Measurements from ENCODE around the gene SCGN.

Gene SCGN

GRCh38 chr6:25685896-25686295 lies 33.9 kb downstream of the SCGN start:
- Histone ChIP-seq H3K79me1 (ENCODE audit: low read length) (no peaks in the 10 kb centered on the region), H3K36me3 (ENCODE audit: control insufficient read depth in 1 of 2, insufficient read depth in 2 of 2, low read length in 2 of 2) (no peaks in the 10 kb centered on the region), H3K18ac (ENCODE audit: low read length) (no peak overlapping the region), H2BK12ac (ENCODE audit: low read length) (no peak overlapping the region), H3K9me3 (ENCODE audit: insufficient read depth, low read depth, low read length) (no peaks in the 10 kb centered on the region), H3K27me3 (ENCODE audit: insufficient read depth, low read length) (no peaks in the 10 kb centered on the region), H2BK120ac (ENCODE audit: insufficient read depth, low read length, poor library complexity) (no peak overlapping the region), H4K8ac (ENCODE audit: low read depth, low read length) (no peak overlapping the region), H4K12ac (ENCODE audit: low read depth, low read length) (no peak overlapping the region), H3K4ac (ENCODE audit: low read depth, low read length) (no peak overlapping the region), H3K27ac (ENCODE audit: low read depth, low read length) (no peak overlapping the region), H3K4me1 (ENCODE audit: control insufficient read depth in 1 of 2, insufficient read depth in 2 of 2, low read length in 2 of 2) (no peaks in the 10 kb centered on the region), H2AK5ac (ENCODE audit: low read length) (no peak overlapping the region), H3K23ac (ENCODE audit: low read length) (no peak overlapping the region), H3K79me2 (ENCODE audit: control insufficient read depth, insufficient read depth, low read length, poor library complexity) (no peaks in the 10 kb centered on the region), H3K4me3 (ENCODE audit: low read depth, low read length) (no peak overlapping the region), H2AFZ (ENCODE audit: insufficient read depth, low read length, poor library complexity) (no peak overlapping the region), H4K91ac (ENCODE audit: low read depth, low read length) (no peak overlapping the region), H3K4me2 (ENCODE audit: low read length) (no peak overlapping the region), H2BK5ac (ENCODE audit: low read depth, low read length, poor library complexity) (no peak overlapping the region), H3K9ac (ENCODE audit: low read length) (no peak overlapping the region), H3K14ac (ENCODE audit: low read length) (no peak overlapping the region)
- DNase-seq: no peak
- no CpG with 5 or more reads among the region's 5 CpGs for WGBS (ENCODE audit: extremely low coverage, insufficient coverage, insufficient read length)

- H3K18ac ChIP-seq (ENCODE audit: low read length): no peak overlapping the region
- no peak overlapping the region for H3K23ac ChIP-seq (ENCODE audit: low read length)
- no peak overlapping the region for H4K8ac ChIP-seq (ENCODE audit: low read depth, low read length)
- H2BK12ac ChIP-seq (ENCODE audit: low read length): no peak overlapping the region
- no peaks in the 10 kb centered on the region for H3K9me3 ChIP-seq (ENCODE audit: insufficient read depth, low read depth, low read length)
- H2AFZ ChIP-seq (ENCODE audit: insufficient read depth, low read length, poor library complexity): no peak overlapping the region
- H3K4ac ChIP-seq (ENCODE audit: low read depth, low read length): no peak overlapping the region
- no peaks in the 10 kb centered on the region for H3K36me3 ChIP-seq (ENCODE audit: control insufficient read depth in 1 of 2, insufficient read depth in 2 of 2, low read length in 2 of 2)
- H3K27me3 ChIP-seq (ENCODE audit: insufficient read depth, low read length): no peaks in the 10 kb centered on the region
- no peak overlapping the region for H3K9ac ChIP-seq (ENCODE audit: low read length)
- H3K79me1 ChIP-seq (ENCODE audit: low read length): no peaks in the 10 kb centered on the region
- no peak overlapping the region for H2BK120ac ChIP-seq (ENCODE audit: insufficient read depth, low read length, poor library complexity)
- H3K27ac ChIP-seq (ENCODE audit: low read depth, low read length): no peak overlapping the region
- no peak overlapping the region for H2BK5ac ChIP-seq (ENCODE audit: low read depth, low read length, poor library complexity)
- H3K4me2 ChIP-seq (ENCODE audit: low read length): no peak overlapping the region
- H4K91ac ChIP-seq (ENCODE audit: low read depth, low read length): no peak overlapping the region
- H3K4me3 ChIP-seq (ENCODE audit: low read depth, low read length): no peak overlapping the region
- H2AK5ac ChIP-seq (ENCODE audit: low read length): no peak overlapping the region
- no peaks in the 10 kb centered on the region for H3K4me1 ChIP-seq (ENCODE audit: control insufficient read depth in 1 of 2, insufficient read depth in 2 of 2, low read length in 2 of 2)
- no peak overlapping the region for H4K12ac ChIP-seq (ENCODE audit: low read depth, low read length)
- no peaks in the 10 kb centered on the region for H3K79me2 ChIP-seq (ENCODE audit: control insufficient read depth, insufficient read depth, low read length, poor library complexity)
- DNase-seq: no peak
- no peak overlapping the region for H3K14ac ChIP-seq (ENCODE audit: low read length)
These were observed 34.8 kb downstream of the SCGN start for GRCh38 chr6:25686856-25687255.

- no peak overlapping the region for H2BK120ac ChIP-seq (ENCODE audit: insufficient read depth, low read length, poor library complexity)
- H3K4me1 ChIP-seq (ENCODE audit: control insufficient read depth in 1 of 2, insufficient read depth in 2 of 2, low read length in 2 of 2): no peaks in the 10 kb centered on the region
- H2AFZ ChIP-seq (ENCODE audit: insufficient read depth, low read length, poor library complexity): no peak overlapping the region
- H3K4me3 ChIP-seq (ENCODE audit: low read depth, low read length): no peak overlapping the region
- no peaks in the 10 kb centered on the region for H3K79me2 ChIP-seq (ENCODE audit: control insufficient read depth, insufficient read depth, low read length, poor library complexity)
- H3K14ac ChIP-seq (ENCODE audit: low read length): no peak overlapping the region
- H3K18ac ChIP-seq (ENCODE audit: low read length): no peak overlapping the region
- no CpG with 5 or more reads among the region's 1 CpG for WGBS (ENCODE audit: extremely low coverage, insufficient coverage, insufficient read length)
- H2BK12ac ChIP-seq (ENCODE audit: low read length): no peak overlapping the region
- no peak overlapping the region for H3K4ac ChIP-seq (ENCODE audit: low read depth, low read length)
- H3K9me3 ChIP-seq (ENCODE audit: insufficient read depth, low read depth, low read length): no peaks in the 10 kb centered on the region
- H3K79me1 ChIP-seq (ENCODE audit: low read length): no peaks in the 10 kb centered on the region
- H3K27ac ChIP-seq (ENCODE audit: low read depth, low read length): no peak overlapping the region
- no peak overlapping the region for H4K8ac ChIP-seq (ENCODE audit: low read depth, low read length)
- H3K4me2 ChIP-seq (ENCODE audit: low read length): no peak overlapping the region
- no peak overlapping the region for H4K12ac ChIP-seq (ENCODE audit: low read depth, low read length)
- H2AK5ac ChIP-seq (ENCODE audit: low read length): no peak overlapping the region
- no peak overlapping the region for H3K9ac ChIP-seq (ENCODE audit: low read length)
- no peaks in the 10 kb centered on the region for H3K27me3 ChIP-seq (ENCODE audit: insufficient read depth, low read length)
- no peaks in the 10 kb centered on the region for H3K36me3 ChIP-seq (ENCODE audit: control insufficient read depth in 1 of 2, insufficient read depth in 2 of 2, low read length in 2 of 2)
- no peak overlapping the region for H3K23ac ChIP-seq (ENCODE audit: low read length)
- no peak for DNase-seq
- no peak overlapping the region for H4K91ac ChIP-seq (ENCODE audit: low read depth, low read length)
- no peak overlapping the region for H2BK5ac ChIP-seq (ENCODE audit: low read depth, low read length, poor library complexity)
These were observed 38.0 kb downstream of the SCGN start for GRCh38 chr6:25689966-25690365.

- Histone ChIP-seq H2AK5ac (ENCODE audit: low read length) (no peak overlapping the region), H3K9ac (ENCODE audit: low read length) (no peak overlapping the region), H2BK120ac (ENCODE audit: insufficient read depth, low read length, poor library complexity) (no peak overlapping the region), H3K4me3 (ENCODE audit: low read depth, low read length) (no peak overlapping the region), H3K18ac (ENCODE audit: low read length) (no peak overlapping the region), H3K27ac (ENCODE audit: low read depth, low read length) (no peak overlapping the region), H4K12ac (ENCODE audit: low read depth, low read length) (no peak overlapping the region), H3K4me2 (ENCODE audit: low read length) (no peak overlapping the region), H3K4me1 (ENCODE audit: control insufficient read depth in 1 of 2, insufficient read depth in 2 of 2, low read length in 2 of 2) (no peaks in the 10 kb centered on the region), H3K79me1 (ENCODE audit: low read length) (no peaks in the 10 kb centered on the region), H3K4ac (ENCODE audit: low read depth, low read length) (no peak overlapping the region), H3K79me2 (ENCODE audit: control insufficient read depth, insufficient read depth, low read length, poor library complexity) (no peaks in the 10 kb centered on the region), H3K14ac (ENCODE audit: low read length) (no peak overlapping the region), H3K27me3 (ENCODE audit: insufficient read depth, low read length) (no peaks in the 10 kb centered on the region), H2AFZ (ENCODE audit: insufficient read depth, low read length, poor library complexity) (no peak overlapping the region), H3K23ac (ENCODE audit: low read length) (no peak overlapping the region), H2BK5ac (ENCODE audit: low read depth, low read length, poor library complexity) (no peak overlapping the region), H4K8ac (ENCODE audit: low read depth, low read length) (no peak overlapping the region), H4K91ac (ENCODE audit: low read depth, low read length) (no peak overlapping the region), H3K36me3 (ENCODE audit: control insufficient read depth in 1 of 2, insufficient read depth in 2 of 2, low read length in 2 of 2) (no peaks in the 10 kb centered on the region), H3K9me3 (ENCODE audit: insufficient read depth, low read depth, low read length) (no peaks in the 10 kb centered on the region), H2BK12ac (ENCODE audit: low read length) (no peak overlapping the region)
- DNase-seq: no peak
- no CpG with 5 or more reads among the region's 3 CpGs for WGBS (ENCODE audit: extremely low coverage, insufficient coverage, insufficient read length)
These were observed 39.9 kb downstream of the SCGN start for GRCh38 chr6:25691894-25692293.

GRCh38 chr6:25692472-25692871 lies 40.5 kb downstream of the SCGN start:
- no peak overlapping the region for H3K9ac ChIP-seq (ENCODE audit: low read length)
- no peak overlapping the region for H2AK5ac ChIP-seq (ENCODE audit: low read length)
- WGBS (ENCODE audit: extremely low coverage, insufficient coverage, insufficient read length): no CpG with 5 or more reads among the region's 3 CpGs
- H2BK5ac ChIP-seq (ENCODE audit: low read depth, low read length, poor library complexity): no peak overlapping the region
- no peak overlapping the region for H3K4me2 ChIP-seq (ENCODE audit: low read length)
- no peaks in the 10 kb centered on the region for H3K9me3 ChIP-seq (ENCODE audit: insufficient read depth, low read depth, low read length)
- H2AFZ ChIP-seq (ENCODE audit: insufficient read depth, low read length, poor library complexity): no peak overlapping the region
- H3K14ac ChIP-seq (ENCODE audit: low read length): no peak overlapping the region
- no peaks in the 10 kb centered on the region for H3K27me3 ChIP-seq (ENCODE audit: insufficient read depth, low read length)
- H2BK120ac ChIP-seq (ENCODE audit: insufficient read depth, low read length, poor library complexity): no peak overlapping the region
- no peaks in the 10 kb centered on the region for H3K36me3 ChIP-seq (ENCODE audit: control insufficient read depth in 1 of 2, insufficient read depth in 2 of 2, low read length in 2 of 2)
- H3K79me1 ChIP-seq (ENCODE audit: low read length): no peaks in the 10 kb centered on the region
- no peak overlapping the region for H3K4ac ChIP-seq (ENCODE audit: low read depth, low read length)
- no peak overlapping the region for H3K4me3 ChIP-seq (ENCODE audit: low read depth, low read length)
- no peak overlapping the region for H3K23ac ChIP-seq (ENCODE audit: low read length)
- H2BK12ac ChIP-seq (ENCODE audit: low read length): no peak overlapping the region
- no peak overlapping the region for H4K12ac ChIP-seq (ENCODE audit: low read depth, low read length)
- no peak overlapping the region for H4K91ac ChIP-seq (ENCODE audit: low read depth, low read length)
- no peak overlapping the region for H3K18ac ChIP-seq (ENCODE audit: low read length)
- no peak overlapping the region for H4K8ac ChIP-seq (ENCODE audit: low read depth, low read length)
- no peaks in the 10 kb centered on the region for H3K4me1 ChIP-seq (ENCODE audit: control insufficient read depth in 1 of 2, insufficient read depth in 2 of 2, low read length in 2 of 2)
- no peak for DNase-seq
- no peaks in the 10 kb centered on the region for H3K79me2 ChIP-seq (ENCODE audit: control insufficient read depth, insufficient read depth, low read length, poor library complexity)
- H3K27ac ChIP-seq (ENCODE audit: low read depth, low read length): no peak overlapping the region
